ENCODE data around the gene NBDY.
"Not testable (repeated sequence)": the region's sequence is repeated elsewhere in the genome, so short reads cannot be mapped to it uniquely, and the experiment has no call there.

GRCh38 chrX:56780681-56781649, 51.9 kb downstream of the NBDY start:
- not testable (repeated sequence) for TF ChIP-seq CTCF (conservative IDR thresholded peaks at IDR 0.05; ENCODE audit: low read depth, low read length); EZH2 (IDR thresholded peaks at IDR 0.05; ENCODE audit: borderline replicate concordance, low read depth, low read length, poor library complexity, severe bottlenecking)

Data from A673 (cell line).